ENCODE measurements around the gene KLHL10. TPM values are rescaled to one million over a fixed set of nuclear protein-coding genes. Genes with fewer than 3 reads are reported as not detected.

KLHL10 gene
- total and polyA plus RNA-seq, 2 experiments from 2014 or later: 0.13 to 0.42 TPM

GRCh38 chr17:41821776-41822175, 15.8 kb upstream of the KLHL10 start:
- H3K9me2 ChIP-seq (ENCODE audit: insufficient read depth): no peaks in the 10 kb centered on the region
- H3K4me1 ChIP-seq (ENCODE audit: insufficient read depth): peaks cover 15% of the 10 kb centered on the region
- Mint-ChIP-seq H3K27ac (no peak overlapping the region), H3K27me3 (ENCODE audit: insufficient read depth, low read depth, poor library complexity) (peaks cover 18% of the 10 kb centered on the region), H3K4me1 (peaks cover 19% of the 10 kb centered on the region), H3K9me3 (no peaks in the 10 kb centered on the region), H3K4me3 (no peak overlapping the region), H3K36me3 (ENCODE audit: low read depth) (peaks cover 60% of the 10 kb centered on the region)
- no peaks in the 10 kb centered on the region for H3K27me3 ChIP-seq (ENCODE audit: insufficient read depth)
- TF ChIP-seq STAT1 (IDR thresholded peaks at IDR 0.05; ENCODE audit: unreplicated experiment): no peak
- no peak for TF ChIP-seq CTCF (conservative IDR thresholded peaks at IDR 0.05; ENCODE audit: low read depth in 2 of 2)
- no peak for TF ChIP-seq ZNF114 (CRISPR knock-in tag; IDR thresholded peaks at IDR 0.05)
- no peak for TF ChIP-seq CREB1 (CRISPR knock-in tag; IDR thresholded peaks at IDR 0.05; ENCODE audit: low read depth)
- TF ChIP-seq, protein P1, sequence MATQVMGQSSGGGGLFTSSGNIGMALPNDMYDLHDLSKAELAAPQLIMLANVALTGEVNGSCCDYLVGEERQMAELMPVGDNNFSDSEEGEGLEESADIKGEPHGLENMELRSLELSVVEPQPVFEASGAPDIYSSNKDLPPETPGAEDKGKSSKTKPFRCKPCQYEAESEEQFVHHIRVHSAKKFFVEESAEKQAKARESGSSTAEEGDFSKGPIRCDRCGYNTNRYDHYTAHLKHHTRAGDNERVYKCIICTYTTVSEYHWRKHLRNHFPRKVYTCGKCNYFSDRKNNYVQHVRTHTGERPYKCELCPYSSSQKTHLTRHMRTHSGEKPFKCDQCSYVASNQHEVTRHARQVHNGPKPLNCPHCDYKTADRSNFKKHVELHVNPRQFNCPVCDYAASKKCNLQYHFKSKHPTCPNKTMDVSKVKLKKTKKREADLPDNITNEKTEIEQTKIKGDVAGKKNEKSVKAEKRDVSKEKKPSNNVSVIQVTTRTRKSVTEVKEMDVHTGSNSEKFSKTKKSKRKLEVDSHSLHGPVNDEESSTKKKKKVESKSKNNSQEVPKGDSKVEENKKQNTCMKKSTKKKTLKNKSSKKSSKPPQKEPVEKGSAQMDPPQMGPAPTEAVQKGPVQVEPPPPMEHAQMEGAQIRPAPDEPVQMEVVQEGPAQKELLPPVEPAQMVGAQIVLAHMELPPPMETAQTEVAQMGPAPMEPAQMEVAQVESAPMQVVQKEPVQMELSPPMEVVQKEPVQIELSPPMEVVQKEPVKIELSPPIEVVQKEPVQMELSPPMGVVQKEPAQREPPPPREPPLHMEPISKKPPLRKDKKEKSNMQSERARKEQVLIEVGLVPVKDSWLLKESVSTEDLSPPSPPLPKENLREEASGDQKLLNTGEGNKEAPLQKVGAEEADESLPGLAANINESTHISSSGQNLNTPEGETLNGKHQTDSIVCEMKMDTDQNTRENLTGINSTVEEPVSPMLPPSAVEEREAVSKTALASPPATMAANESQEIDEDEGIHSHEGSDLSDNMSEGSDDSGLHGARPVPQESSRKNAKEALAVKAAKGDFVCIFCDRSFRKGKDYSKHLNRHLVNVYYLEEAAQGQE (IDR thresholded peaks at IDR 0.05; ENCODE audit: unreplicated experiment): no peak
- TF ChIP-seq, protein P2, sequence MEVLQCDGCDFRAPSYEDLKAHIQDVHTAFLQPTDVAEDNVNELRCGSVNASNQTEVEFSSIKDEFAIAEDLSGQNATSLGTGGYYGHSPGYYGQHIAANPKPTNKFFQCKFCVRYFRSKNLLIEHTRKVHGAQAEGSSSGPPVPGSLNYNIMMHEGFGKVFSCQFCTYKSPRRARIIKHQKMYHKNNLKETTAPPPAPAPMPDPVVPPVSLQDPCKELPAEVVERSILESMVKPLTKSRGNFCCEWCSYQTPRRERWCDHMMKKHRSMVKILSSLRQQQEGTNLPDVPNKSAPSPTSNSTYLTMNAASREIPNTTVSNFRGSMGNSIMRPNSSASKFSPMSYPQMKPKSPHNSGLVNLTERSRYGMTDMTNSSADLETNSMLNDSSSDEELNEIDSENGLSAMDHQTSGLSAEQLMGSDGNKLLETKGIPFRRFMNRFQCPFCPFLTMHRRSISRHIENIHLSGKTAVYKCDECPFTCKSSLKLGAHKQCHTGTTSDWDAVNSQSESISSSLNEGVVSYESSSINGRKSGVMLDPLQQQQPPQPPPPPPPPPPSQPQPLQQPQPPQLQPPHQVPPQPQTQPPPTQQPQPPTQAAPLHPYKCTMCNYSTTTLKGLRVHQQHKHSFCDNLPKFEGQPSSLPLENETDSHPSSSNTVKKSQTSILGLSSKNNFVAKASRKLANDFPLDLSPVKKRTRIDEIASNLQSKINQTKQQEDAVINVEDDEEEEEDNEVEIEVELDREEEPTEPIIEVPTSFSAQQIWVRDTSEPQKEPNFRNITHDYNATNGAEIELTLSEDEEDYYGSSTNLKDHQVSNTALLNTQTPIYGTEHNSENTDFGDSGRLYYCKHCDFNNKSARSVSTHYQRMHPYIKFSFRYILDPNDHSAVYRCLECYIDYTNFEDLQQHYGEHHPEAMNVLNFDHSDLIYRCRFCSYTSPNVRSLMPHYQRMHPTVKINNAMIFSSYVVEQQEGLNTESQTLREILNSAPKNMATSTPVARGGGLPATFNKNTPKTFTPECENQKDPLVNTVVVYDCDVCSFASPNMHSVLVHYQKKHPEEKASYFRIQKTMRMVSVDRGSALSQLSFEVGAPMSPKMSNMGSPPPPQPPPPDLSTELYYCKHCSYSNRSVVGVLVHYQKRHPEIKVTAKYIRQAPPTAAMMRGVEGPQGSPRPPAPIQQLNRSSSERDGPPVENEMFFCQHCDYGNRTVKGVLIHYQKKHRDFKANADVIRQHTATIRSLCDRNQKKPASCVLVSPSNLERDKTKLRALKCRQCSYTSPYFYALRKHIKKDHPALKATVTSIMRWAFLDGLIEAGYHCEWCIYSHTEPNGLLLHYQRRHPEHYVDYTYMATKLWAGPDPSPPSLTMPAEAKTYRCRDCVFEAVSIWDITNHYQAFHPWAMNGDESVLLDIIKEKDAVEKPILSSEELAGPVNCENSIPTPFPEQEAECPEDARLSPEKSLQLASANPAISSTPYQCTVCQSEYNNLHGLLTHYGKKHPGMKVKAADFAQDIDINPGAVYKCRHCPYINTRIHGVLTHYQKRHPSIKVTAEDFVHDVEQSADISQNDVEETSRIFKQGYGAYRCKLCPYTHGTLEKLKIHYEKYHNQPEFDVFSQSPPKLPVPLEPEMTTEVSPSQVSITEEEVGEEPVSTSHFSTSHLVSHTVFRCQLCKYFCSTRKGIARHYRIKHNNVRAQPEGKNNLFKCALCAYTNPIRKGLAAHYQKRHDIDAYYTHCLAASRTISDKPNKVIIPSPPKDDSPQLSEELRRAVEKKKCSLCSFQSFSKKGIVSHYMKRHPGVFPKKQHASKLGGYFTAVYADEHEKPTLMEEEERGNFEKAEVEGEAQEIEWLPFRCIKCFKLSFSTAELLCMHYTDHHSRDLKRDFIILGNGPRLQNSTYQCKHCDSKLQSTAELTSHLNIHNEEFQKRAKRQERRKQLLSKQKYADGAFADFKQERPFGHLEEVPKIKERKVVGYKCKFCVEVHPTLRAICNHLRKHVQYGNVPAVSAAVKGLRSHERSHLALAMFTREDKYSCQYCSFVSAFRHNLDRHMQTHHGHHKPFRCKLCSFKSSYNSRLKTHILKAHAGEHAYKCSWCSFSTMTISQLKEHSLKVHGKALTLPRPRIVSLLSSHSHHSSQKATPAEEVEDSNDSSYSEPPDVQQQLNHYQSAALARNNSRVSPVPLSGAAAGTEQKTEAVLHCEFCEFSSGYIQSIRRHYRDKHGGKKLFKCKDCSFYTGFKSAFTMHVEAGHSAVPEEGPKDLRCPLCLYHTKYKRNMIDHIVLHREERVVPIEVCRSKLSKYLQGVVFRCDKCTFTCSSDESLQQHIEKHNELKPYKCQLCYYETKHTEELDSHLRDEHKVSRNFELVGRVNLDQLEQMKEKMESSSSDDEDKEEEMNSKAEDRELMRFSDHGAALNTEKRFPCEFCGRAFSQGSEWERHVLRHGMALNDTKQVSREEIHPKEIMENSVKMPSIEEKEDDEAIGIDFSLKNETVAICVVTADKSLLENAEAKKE (CRISPR knock-in tag; IDR thresholded peaks at IDR 0.05): no peak
- TF ChIP-seq NANOG (IDR thresholded peaks at IDR 0.05; ENCODE audit: borderline replicate concordance): no peak
- no peak for TF ChIP-seq ETS1 (IDR thresholded peaks at IDR 0.05)
- no peak for TF ChIP-seq POLR2AphosphoS5 (IDR thresholded peaks at IDR 0.05; ENCODE audit: low read depth)
- TF ChIP-seq JUNB (IDR thresholded peaks at IDR 0.05; ENCODE audit: unreplicated experiment): no peak
- no peak for TF ChIP-seq EZH2phosphoT487 (IDR thresholded peaks at IDR 0.05; ENCODE audit: unreplicated experiment)
- no peak for TF ChIP-seq ZNF331 (CRISPR knock-in tag; IDR thresholded peaks at IDR 0.05; ENCODE audit: low read depth)
- no peak for TF ChIP-seq EZH2 (IDR thresholded peaks at IDR 0.05; ENCODE audit: low read depth, unreplicated experiment)
- no peak overlapping the region for H3K4me2 ChIP-seq
- H3K27ac ChIP-seq (ENCODE audit: low read depth): no peak overlapping the region
- 0 out of 2 replicates have a peak, but pooled peaks cover 11% of the 10 kb centered on the region for H3F3A ChIP-seq (replicated peaks; ENCODE audit: low read depth)
- H2AFZ ChIP-seq: no peak overlapping the region
- no peak overlapping the region for H3K4me3 ChIP-seq
- H4K20me1 ChIP-seq (replicated peaks; ENCODE audit: insufficient read depth): no peaks in the 10 kb centered on the region; the same call in 1 of the 2 replicates
- ATAC-seq: no peak
- no peaks in the 10 kb centered on the region; the same call in 1 of the 2 replicates for H3K79me2 ChIP-seq (replicated peaks; ENCODE audit: insufficient read depth)
- peaks cover 8% of the 10 kb centered on the region for H3K36me3 ChIP-seq (ENCODE audit: insufficient read depth)
- no peak for DNase-seq (ENCODE audit: low spot score)

Measured in GM23338 (cell line).